DMS 273 (cell line): ENCODE results near the gene THOP1.
A peak's percentile ranks its signal among the peaks of the same experiment; 100 is the strongest.
"Not testable (repeated sequence)": the region's sequence is repeated elsewhere in the genome, so short reads cannot be mapped to it uniquely, and the experiment has no call there.

Experiments
- DNase-seq: peaks from one replicate; lab custom pipeline; 2025; ENCODE audit not compliant: unreplicated experiment; lab: John Stamatoyannopoulos, UW

Gene THOP1

GRCh38 chr19:2815191-2815614, 29.9 kb downstream of the THOP1 start:
- DNase-seq = no peak

- no peak for DNase-seq
Measured at GRCh38 chr19:2815923-2816322, 30.6 kb downstream of the THOP1 start.

- DNase-seq = no peak
Measured at GRCh38 chr19:2816641-2817040, 31.3 kb downstream of the THOP1 start.

GRCh38 chr19:2817237-2817829, 32.0 kb downstream of the THOP1 start:
- not testable (repeated sequence) for DNase-seq

GRCh38 chr19:2819540-2820111, 34.3 kb downstream of the THOP1 start, which contains the start of gene ZNF554:
Gene ZNF554 (plus strand): TSS chr19:2819868. CDS start chr19:2820072, 204 bp downstream.
- peak; percentile 99 for DNase-seq

- DNase-seq = peak; percentile 55
Measured at GRCh38 chr19:2820112-2820702, 34.9 kb downstream of the THOP1 start.

- DNase-seq = no peak
Measured at GRCh38 chr19:2822846-2823245, 37.5 kb downstream of the THOP1 start.

- DNase-seq = no peak
Measured at GRCh38 chr19:2823646-2824045, 38.3 kb downstream of the THOP1 start.

- no peak for DNase-seq
Measured at GRCh38 chr19:2824129-2824528, 38.8 kb downstream of the THOP1 start.

GRCh38 chr19:2827022-2827421, 41.7 kb downstream of the THOP1 start:
- DNase-seq = no peak

DNA sequence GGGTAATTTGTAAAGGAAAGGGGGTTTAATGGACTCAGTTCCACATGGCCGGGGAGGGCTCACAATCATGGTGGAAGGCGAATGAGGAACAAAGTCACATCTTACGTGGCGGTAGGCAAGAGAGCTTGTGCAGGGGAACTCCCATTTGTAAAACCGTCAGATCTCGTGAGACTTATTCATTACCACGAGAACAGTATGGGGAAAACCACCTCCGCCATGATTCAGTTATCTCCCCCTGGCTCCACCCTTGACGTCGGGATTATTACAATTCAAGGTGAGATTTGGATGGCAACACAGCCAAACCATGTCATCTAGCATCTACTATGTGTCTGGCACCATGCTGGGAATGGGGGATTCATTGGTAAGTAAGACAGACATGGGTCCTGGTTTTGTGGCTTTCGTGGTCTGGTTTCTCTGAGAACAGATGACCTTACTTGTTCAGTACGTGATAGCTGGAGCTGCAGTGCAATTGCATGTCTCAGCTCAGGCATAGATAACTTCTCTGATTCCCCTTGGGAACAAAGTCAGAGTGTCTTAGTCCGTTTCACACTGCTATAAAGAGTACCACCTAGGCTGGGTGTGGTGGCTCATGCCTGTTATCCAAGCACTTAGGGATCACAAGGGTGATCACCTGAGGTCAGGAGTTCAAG, 42.7 kb downstream of the THOP1 start:
- no peak for DNase-seq

DNA sequence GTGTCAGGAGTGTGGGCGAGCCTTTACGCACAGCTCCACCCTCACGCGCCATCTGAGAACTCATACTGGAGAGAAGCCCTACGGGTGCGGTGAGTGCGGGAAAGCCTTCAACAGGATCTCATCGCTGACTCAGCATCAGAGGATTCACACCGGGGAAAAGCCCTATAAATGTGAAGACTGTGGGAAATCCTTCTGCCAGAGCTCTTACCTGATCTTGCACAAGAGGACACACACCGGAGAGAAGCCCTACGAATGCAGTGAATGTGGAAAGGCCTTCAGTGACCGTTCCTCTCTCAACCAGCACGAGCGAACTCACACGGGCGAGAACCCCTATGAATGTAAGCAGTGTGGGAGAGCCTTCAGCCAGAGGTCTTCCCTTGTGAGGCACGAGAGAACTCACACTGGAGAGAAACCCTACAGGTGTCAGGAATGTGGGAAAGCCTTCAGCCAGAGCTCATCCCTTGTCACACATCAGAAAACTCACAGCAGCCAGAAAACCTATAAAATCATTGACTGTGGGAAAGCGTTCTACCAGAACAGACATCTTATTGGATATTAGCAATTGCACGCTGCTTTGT, 49.1 kb downstream of the THOP1 start:
- no peak for DNase-seq

DNA sequence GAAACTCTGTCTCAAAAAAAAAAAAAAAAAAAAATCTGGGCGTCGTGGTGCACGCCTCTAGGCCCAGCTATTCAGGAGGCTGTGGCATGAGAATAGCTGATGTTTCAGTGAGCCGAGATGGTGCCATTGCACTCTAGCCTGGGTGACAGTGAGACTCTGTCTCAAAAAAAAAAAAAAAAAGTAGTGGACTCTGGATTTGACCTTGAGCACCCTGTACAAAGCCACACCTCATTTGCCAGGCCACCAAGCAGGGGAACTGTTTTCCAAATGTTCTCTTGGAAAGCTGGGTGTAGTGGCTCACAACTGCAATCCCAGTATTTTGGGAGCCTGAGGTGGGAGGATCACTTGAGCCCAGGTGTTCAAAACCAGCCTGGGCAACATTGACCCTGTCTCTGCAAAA, 52.1 kb downstream of the THOP1 start:
- no peak for DNase-seq

- peak; percentile 99 for DNase-seq
Measured at GRCh38 chr19:2840794-2841791, 55.8 kb downstream of the THOP1 start, which contains the start of gene ZNF555. Gene ZNF555 (plus strand): TSS chr19:2841475. CDS start chr19:2841573, 98 bp downstream.

GRCh38 chr19:2841855-2842574, 56.7 kb downstream of the THOP1 start:
- peak; percentile 41 for DNase-seq

DNA sequence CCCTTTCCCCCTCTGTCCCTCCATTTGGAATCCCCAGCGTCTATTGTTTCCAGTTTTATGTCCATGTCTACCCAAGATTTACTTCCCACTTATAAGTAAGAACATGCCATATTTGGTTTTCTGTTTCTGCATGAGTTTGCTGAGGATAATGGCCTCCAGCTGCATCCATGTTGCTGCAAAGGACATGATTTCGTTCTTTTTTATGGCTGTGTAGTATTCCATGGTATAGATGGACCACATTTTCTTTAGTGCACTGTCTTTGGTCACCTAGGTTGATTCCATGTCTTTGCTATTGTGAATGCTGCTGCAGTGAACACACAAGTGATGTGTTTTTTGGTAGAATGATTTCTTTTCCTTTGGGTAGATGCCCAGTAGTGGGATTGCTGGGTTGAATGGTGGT, 59.8 kb downstream of the THOP1 start:
- DNase-seq = no peak

DNA sequence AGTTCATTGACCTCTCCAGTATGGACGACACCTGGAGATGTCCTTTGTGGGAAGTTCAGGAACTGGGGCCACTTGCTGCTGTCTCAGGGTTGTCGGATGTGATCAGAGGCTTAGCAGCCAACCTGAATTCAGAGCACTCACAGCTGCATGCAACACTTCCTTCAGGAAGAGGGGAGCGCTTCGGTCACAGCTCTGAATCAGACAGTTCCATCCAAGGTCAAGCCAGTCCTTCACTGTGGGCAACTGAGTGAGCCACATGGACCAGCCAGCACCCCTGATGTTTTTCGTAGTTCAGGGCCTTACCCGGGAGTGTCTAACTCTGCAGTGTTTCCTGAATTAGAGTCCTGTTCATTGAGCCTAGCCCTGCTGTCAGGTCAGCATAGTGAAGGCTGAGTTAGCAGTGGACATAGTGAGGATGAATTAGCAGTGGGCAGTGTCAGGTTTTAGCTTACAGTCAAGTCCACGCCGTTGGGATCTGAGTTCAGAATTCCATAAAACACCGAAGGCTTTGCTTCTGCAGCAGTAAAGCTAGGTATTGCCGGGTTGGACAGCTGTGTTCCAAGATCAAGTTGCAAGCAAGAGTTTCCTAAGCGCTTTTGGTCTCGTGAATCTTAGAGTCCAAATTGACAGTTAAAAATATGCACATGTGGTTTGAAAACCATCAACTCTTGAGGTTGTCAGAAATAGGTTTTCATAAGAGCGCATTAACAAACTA, 61.0 kb downstream of the THOP1 start:
- DNase-seq = no peak

- DNase-seq = no peak
Measured at GRCh38 chr19:2847507-2847906, 62.2 kb downstream of the THOP1 start.

- DNase-seq = no peak
Measured at GRCh38 chr19:2848616-2849015, 63.3 kb downstream of the THOP1 start.
